HCT116 (cell line): ENCODE measurements around the gene MYOZ2. TPM values are rescaled to one million over a fixed set of nuclear protein-coding genes. Genes with fewer than 3 reads are reported as not detected.

Experiments
- ATAC-seq: fragments of 200-7000 bp; cut with Tn5 transposase; 2 replicates; pipeline ENCODE4 v1.9.1; 2020; ENCODE audit warnings: mild to moderate bottlenecking, moderate library complexity
- Bru-seq: library from RNA; stranded (reverse); fragments of 400-500 nt; gene quantifications from one replicate; lab custom pipeline; 2021; lab: Mats Ljungman, UMichigan
- BruChase-seq, 2 experiments: library from RNA; stranded (reverse); fragments of 400-500 nt; gene quantifications; one replicate each; lab custom pipeline; 2021; lab: Mats Ljungman, UMichigan
- BruUV-seq: library from RNA; stranded (reverse); fragments of 400-500 nt; replicated peaks from 2 replicates; lab custom pipeline; 2021; lab: Mats Ljungman, UMichigan
- CTCF ChIA-PET: fragments of 300-600 bp; sonication (Branson Sonifier 250); formaldehyde crosslinking; loops from one replicate; lab custom pipeline; 2021; ENCODE audit warnings: antibody characterized with exemption; lab: Charles Lee
- POLR2A ChIA-PET: fragments of 300-600, 350-600 bp; sonication (Branson Sonifier 250); formaldehyde crosslinking; loops from one replicate; lab custom pipeline; 2021; ENCODE audit warnings: antibody characterized with exemption; lab: Charles Lee
- RAD21 ChIA-PET, 2 experiments: fragments of 300-600 bp; sonication (Branson Sonifier 250); formaldehyde crosslinking; loops; one replicate each; lab custom pipeline; 2023; ENCODE audit warnings: low total read pairs in 2 of 2; ENCODE audit not compliant: uncharacterized antibody in 2 of 2, unreplicated experiment in 2 of 2, low non-redundant PET in 1 of 2; lab: Charles Lee
- DNase-seq: peaks from one replicate; pipeline ENCODE4 v3.0.0-alpha.2; 2010; ENCODE audit warnings: low read depth, low spot score
- H2AFZ ChIP-seq: fragments of 200-600 bp; shearing (Covaris generic), sonication (generic); 2 replicates; pipeline ENCODE4 v1.6.1; 2017; ENCODE audit warnings: low read depth, mixed run types, mixed read lengths, antibody characterized with exemption, low read length; ENCODE audit not compliant: poor library complexity, severe bottlenecking
- H3K27ac ChIP-seq: 2 replicates; pipeline ENCODE4 v1.5.1; 2012; ENCODE audit warnings: low read depth, low read length
- H3K27me3 ChIP-seq: fragments of 200-600 bp; sonication (generic); 2 replicates; pipeline ENCODE4 v1.6.1; 2016; ENCODE audit warnings: mixed run types, low read length, mixed read lengths; ENCODE audit not compliant: insufficient read depth
- H3K36me3 ChIP-seq, 2 experiments: fragments of 200-500 bp in 1 of 2; fragments of 200-600 bp in 1 of 2; sonication (Bioruptor generic) in 1 of 2; sonication (generic) in 1 of 2; 2 replicates each; pipeline versions ENCODE4 v1.5.1 to v1.6.1; 2014 to 2016; ENCODE audit warnings: low read length in 2 of 2, inconsistent platforms in 1 of 2, mixed read lengths in 1 of 2, mixed run types in 1 of 2; ENCODE audit not compliant: insufficient read depth in 2 of 2, control insufficient read depth in 1 of 2
- H3K4me1 ChIP-seq, 2 experiments: fragments of 200-600 bp in 1 of 2; sonication (generic) in 1 of 2; 2 replicates each; pipeline versions ENCODE4 v1.5.1 to v1.6.1; 2012 to 2017; ENCODE audit warnings: low read length in 2 of 2, inconsistent platforms in 1 of 2, mild to moderate bottlenecking in 1 of 2, mixed read lengths in 1 of 2, mixed run types in 1 of 2, moderate library complexity in 1 of 2; ENCODE audit not compliant: insufficient read depth in 2 of 2, control insufficient read depth in 1 of 2
- H3K4me2 ChIP-seq: fragments of 200-600 bp; sonication (generic); 2 replicates; pipeline ENCODE4 v1.6.1; 2017; ENCODE audit warnings: mixed run types, low read length, mixed read lengths
- H3K4me3 ChIP-seq, 2 experiments: fragments of 200-600 bp in 1 of 2; sonication (generic) in 1 of 2; replicated peaks in 1 of 2; 2 replicates each; pipeline ENCODE4 v1.5.1; 2011 to 2016; ENCODE audit warnings: low read length in 2 of 2, control low read depth in 1 of 2, low read depth in 1 of 2, mild to moderate bottlenecking in 1 of 2, mixed read lengths in 1 of 2, mixed run types in 1 of 2
- H3K79me2 ChIP-seq: fragments of 200-600 bp; sonication (generic); 2 replicates; pipeline ENCODE4 v1.6.1; 2017; ENCODE audit warnings: mild to moderate bottlenecking, mixed run types, low read length, moderate library complexity, mixed read lengths; ENCODE audit not compliant: insufficient read depth
- H3K9ac ChIP-seq: fragments of 200-600 bp; sonication (generic); 2 replicates; pipeline ENCODE4 v1.6.1; 2016; ENCODE audit warnings: low read length, mixed read lengths
- H3K9me2 ChIP-seq: fragments of 200-600 bp; sonication (generic), shearing (Covaris generic); 2 replicates; pipeline ENCODE4 v1.6.1; 2017; ENCODE audit warnings: mixed run types, mild to moderate bottlenecking, moderate library complexity; ENCODE audit not compliant: insufficient read depth
- H3K9me3 ChIP-seq, 2 experiments: fragments of 200-500 bp in 1 of 2; fragments of 200-600 bp in 1 of 2; sonication (Bioruptor generic) in 1 of 2; sonication (generic) in 1 of 2; 2 replicates each; pipeline ENCODE4 v1.6.1; 2014 to 2017; ENCODE audit warnings: low read length in 2 of 2, mixed read lengths in 2 of 2, inconsistent platforms in 1 of 2, low read depth in 1 of 2, mild to moderate bottlenecking in 1 of 2, mixed run types in 1 of 2, moderate library complexity in 1 of 2; ENCODE audit not compliant: control insufficient read depth in 1 of 2, insufficient read depth in 1 of 2
- H4K20me1 ChIP-seq: fragments of 200-600 bp; sonication (generic), shearing (Covaris generic); 2 replicates; pipeline ENCODE4 v1.6.1; 2017; ENCODE audit warnings: mixed run types, mild to moderate bottlenecking, moderate library complexity; ENCODE audit not compliant: insufficient read depth
- CBX3 ChIP-seq: IDR thresholded peaks from 2 replicates; pipeline ENCODE4 v1.6.1; 2012; ENCODE audit warnings: low read depth
- EGR1 ChIP-seq: IDR thresholded peaks from 2 replicates; pipeline ENCODE4 v1.6.1; 2012; ENCODE audit warnings: low read depth
- EZH2phosphoT487 ChIP-seq: fragments of 200-600 bp; IDR thresholded peaks from 2 replicates; pipeline ENCODE4 v1.6.1; 2018; ENCODE audit warnings: antibody characterized with exemption, borderline replicate concordance
- FOSL1 ChIP-seq: IDR thresholded peaks from 2 replicates; pipeline ENCODE4 v1.6.1; 2012; ENCODE audit warnings: low read depth
- JUND ChIP-seq: IDR thresholded peaks from 2 replicates; pipeline ENCODE4 v1.6.1; 2012
- POLR2A ChIP-seq: IDR thresholded peaks from 2 replicates; pipeline ENCODE4 v1.7.0; 2011; ENCODE audit warnings: borderline replicate concordance; ENCODE audit not compliant: insufficient read depth, insufficient read length; ENCODE audit errors: extremely low read depth
- POLR2AphosphoS5 ChIP-seq: IDR thresholded peaks from 2 replicates; pipeline ENCODE4 v1.6.1; 2011; ENCODE audit warnings: mild to moderate bottlenecking, low read depth, low read length, moderate library complexity
- RAD21 ChIP-seq: IDR thresholded peaks from 2 replicates; pipeline ENCODE4 v1.6.1; 2012; ENCODE audit warnings: low read depth, mild to moderate bottlenecking
- SP1 ChIP-seq: IDR thresholded peaks from 2 replicates; pipeline ENCODE4 v1.6.1; 2012; ENCODE audit warnings: low read depth
- SRF ChIP-seq: IDR thresholded peaks from 2 replicates; pipeline ENCODE4 v1.6.1; 2012; ENCODE audit warnings: low read depth
- ZFX ChIP-seq: fragments of 450-650 bp; IDR thresholded peaks from 2 replicates; pipeline ENCODE4 v1.6.1; 2017
- intact Hi-C: fragments of 100-400 bp; cut with micrococcal nuclease; formaldehyde crosslinking; loops from 2 replicates; pipeline ENCODE4 v1.10.0; 2022
- long read RNA-seq: library from polyadenylated mRNA; unstranded; transcript quantifications from one replicate; pipeline ENCODE4 v2.0.0, GENCODE V29; 2021; ENCODE audit not compliant: unreplicated experiment
- polyA plus RNA-seq: library from polyadenylated mRNA; unstranded; fragments of >200 nt; gene quantifications from 2 replicates; pipeline ENCODE4 v1.2.1, GENCODE V29; 2012; ENCODE audit warnings: missing spikeins
- total RNA-seq: library from RNA; stranded (reverse); gene quantifications from one replicate; pipeline ENCODE4 v1.2.1, GENCODE V29; 2021; ENCODE audit not compliant: unreplicated experiment
- TF ChIP-seq, protein P1 (sequence below): IDR thresholded peaks from 2 replicates; pipeline ENCODE4 v1.6.1; 2012; ENCODE audit warnings: low read depth
- TF ChIP-seq, protein P2 (sequence below), 3 experiments: fragments of 200-600 bp in 1 of 3; sonication (generic) in 1 of 3; IDR thresholded peaks in 2 of 3; conservative IDR thresholded peaks in 1 of 3; 2 replicates each; pipeline ENCODE4 v1.5.1; 2012 to 2017; ENCODE audit warnings: low read depth in 2 of 3, low read length in 2 of 3, antibody characterized with exemption in 1 of 3, borderline replicate concordance in 1 of 3, control low read depth in 1 of 3, mild to moderate bottlenecking in 1 of 3, mixed read lengths in 1 of 3, mixed run types in 1 of 3, moderate library complexity in 1 of 3; ENCODE audit not compliant: insufficient read depth in 1 of 3
- TF ChIP-seq, protein P3 (sequence below): IDR thresholded peaks from 2 replicates; pipeline ENCODE4 v1.6.1; 2012

Gene MYOZ2
- total RNA-seq = not detected
- not detected in 2 replicates for polyA plus RNA-seq
- percentile 6 among the genes with signal in this experiment for Bru-seq, nascent RNA
- BruChase-seq, experiment 1, labeled RNA remaining after a 6-hour chase = percentile 4 among the genes with signal in this experiment
- BruChase-seq, experiment 2, labeled RNA remaining after a 2-hour chase = percentile 5 among the genes with signal in this experiment
- long read RNA-seq = 0 reads

DNA sequence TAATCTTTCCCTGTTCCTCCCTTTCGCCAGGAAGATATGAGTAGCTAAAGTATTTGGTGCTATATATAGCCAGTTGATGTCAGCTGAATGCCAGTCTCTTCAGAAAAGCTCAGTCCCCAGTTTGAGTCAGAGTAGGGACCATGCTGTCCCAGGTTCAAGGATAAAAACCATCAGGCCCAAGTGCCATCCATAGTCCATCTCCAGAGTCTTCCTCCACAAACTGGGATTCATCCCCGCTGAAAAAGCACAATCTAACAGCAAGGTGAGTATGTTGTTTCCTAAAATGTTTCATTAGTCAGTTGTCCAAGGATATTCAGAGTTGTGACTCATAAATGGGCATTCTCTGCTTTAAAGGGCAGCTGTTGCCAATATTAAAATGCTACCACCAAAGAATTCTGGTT, at the start of gene MYOZ2:
Gene MYOZ2 (plus strand): TSS at position 112 of the 401 bp plus-strand sequence. CDS start 694 bp downstream, outside the sequence.
- Histone ChIP-seq H3K4me1 (peaks cover 0 to 6% of the 10 kb centered on the region in 2 experiments; a peak in 1 of 4 replicates), H3K4me3 (no peak within 1 kb of the TSS), H3K9ac (no peak within 1 kb of the TSS), H2AFZ (no peak within 1 kb of the TSS), H3K9me3 (no peaks in the 10 kb centered on the region), H3K27ac (no peak within 1 kb of the TSS), H3K36me3 (no peaks in the 10 kb centered on the region), H3K9me2 (no peaks in the 10 kb centered on the region), H3K27me3 (no peaks in the 10 kb centered on the region), H3K4me2 (no peak within 1 kb of the TSS), H3K79me2 (no peaks in the 10 kb centered on the region), H4K20me1 (no peaks in the 10 kb centered on the region)
- DNase-seq (no peak), ATAC-seq (no peak)
- POLR2A ChIA-PET = no interaction called here
- no TSS peak for BruUV-seq
- TF ChIP-seq CBX3 = no peak
- no peak for TF ChIP-seq SRF
- TF ChIP-seq ZFX = no peak
- TF ChIP-seq JUND = no peak
- intact Hi-C loops = no loop called here
- RAD21 ChIA-PET = no interaction called here
- CTCF ChIA-PET = no interaction called here

DNA sequence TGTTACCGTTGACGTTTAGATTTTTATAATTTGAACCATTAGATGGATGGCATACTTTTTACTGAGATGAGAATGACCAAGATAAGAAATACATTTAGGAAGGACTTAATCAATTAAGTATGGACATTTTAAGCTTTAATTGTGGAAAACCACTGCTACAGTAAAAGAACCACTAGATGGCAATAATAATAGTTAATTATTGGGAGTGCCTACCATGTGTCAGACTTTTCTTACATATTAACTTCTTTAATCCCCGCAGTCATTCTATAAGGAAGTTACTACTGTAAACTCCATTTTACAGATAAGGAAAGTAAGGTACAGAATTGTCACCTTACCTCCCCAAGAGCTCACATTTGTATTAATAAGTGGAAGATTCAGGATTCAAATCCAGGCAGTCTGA, 48.5 kb upstream of the MYOZ2 start:
- POLR2A ChIA-PET = interaction anchor here (1.3 to 1.8 kb wide), 2 partner anchors 16 to 126 kb away, joined by 6 read pairs; partner anchors contain the start of gene USP53
- H3K27ac ChIP-seq = no peak overlapping the region
- RAD21 ChIA-PET = no interaction called here
- H3K4me1 ChIP-seq = no peaks in the 10 kb centered on the region
- no peaks in the 10 kb centered on the region for H3K27me3 ChIP-seq
- peak overlapping the region; percentile 66 for H2AFZ ChIP-seq
- no peaks in the 10 kb centered on the region for H3K9me2 ChIP-seq
- ATAC-seq = no peak
- H3K4me2 ChIP-seq = no peak overlapping the region
- intact Hi-C loops = loop anchor here (5.0 kb wide), 1 partner anchor 200 kb away; no protein-coding TSS in a partner anchor
- DNase-seq = no peak
- H3K9me3 ChIP-seq = no peaks in the 10 kb centered on the region
- BruUV-seq = no TSS peak
- H3K4me3 ChIP-seq = no peak overlapping the region
- no peaks in the 10 kb centered on the region for H3K79me2 ChIP-seq
- no peak for TF ChIP-seq EZH2phosphoT487
- TF ChIP-seq RAD21 = peak; percentile 57
- TF ChIP-seq, protein P1, sequence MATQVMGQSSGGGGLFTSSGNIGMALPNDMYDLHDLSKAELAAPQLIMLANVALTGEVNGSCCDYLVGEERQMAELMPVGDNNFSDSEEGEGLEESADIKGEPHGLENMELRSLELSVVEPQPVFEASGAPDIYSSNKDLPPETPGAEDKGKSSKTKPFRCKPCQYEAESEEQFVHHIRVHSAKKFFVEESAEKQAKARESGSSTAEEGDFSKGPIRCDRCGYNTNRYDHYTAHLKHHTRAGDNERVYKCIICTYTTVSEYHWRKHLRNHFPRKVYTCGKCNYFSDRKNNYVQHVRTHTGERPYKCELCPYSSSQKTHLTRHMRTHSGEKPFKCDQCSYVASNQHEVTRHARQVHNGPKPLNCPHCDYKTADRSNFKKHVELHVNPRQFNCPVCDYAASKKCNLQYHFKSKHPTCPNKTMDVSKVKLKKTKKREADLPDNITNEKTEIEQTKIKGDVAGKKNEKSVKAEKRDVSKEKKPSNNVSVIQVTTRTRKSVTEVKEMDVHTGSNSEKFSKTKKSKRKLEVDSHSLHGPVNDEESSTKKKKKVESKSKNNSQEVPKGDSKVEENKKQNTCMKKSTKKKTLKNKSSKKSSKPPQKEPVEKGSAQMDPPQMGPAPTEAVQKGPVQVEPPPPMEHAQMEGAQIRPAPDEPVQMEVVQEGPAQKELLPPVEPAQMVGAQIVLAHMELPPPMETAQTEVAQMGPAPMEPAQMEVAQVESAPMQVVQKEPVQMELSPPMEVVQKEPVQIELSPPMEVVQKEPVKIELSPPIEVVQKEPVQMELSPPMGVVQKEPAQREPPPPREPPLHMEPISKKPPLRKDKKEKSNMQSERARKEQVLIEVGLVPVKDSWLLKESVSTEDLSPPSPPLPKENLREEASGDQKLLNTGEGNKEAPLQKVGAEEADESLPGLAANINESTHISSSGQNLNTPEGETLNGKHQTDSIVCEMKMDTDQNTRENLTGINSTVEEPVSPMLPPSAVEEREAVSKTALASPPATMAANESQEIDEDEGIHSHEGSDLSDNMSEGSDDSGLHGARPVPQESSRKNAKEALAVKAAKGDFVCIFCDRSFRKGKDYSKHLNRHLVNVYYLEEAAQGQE = no peak
- TF ChIP-seq, protein P2, sequence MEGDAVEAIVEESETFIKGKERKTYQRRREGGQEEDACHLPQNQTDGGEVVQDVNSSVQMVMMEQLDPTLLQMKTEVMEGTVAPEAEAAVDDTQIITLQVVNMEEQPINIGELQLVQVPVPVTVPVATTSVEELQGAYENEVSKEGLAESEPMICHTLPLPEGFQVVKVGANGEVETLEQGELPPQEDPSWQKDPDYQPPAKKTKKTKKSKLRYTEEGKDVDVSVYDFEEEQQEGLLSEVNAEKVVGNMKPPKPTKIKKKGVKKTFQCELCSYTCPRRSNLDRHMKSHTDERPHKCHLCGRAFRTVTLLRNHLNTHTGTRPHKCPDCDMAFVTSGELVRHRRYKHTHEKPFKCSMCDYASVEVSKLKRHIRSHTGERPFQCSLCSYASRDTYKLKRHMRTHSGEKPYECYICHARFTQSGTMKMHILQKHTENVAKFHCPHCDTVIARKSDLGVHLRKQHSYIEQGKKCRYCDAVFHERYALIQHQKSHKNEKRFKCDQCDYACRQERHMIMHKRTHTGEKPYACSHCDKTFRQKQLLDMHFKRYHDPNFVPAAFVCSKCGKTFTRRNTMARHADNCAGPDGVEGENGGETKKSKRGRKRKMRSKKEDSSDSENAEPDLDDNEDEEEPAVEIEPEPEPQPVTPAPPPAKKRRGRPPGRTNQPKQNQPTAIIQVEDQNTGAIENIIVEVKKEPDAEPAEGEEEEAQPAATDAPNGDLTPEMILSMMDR (IDR thresholded peaks at IDR 0.05 in 2 of 3, conservative IDR thresholded peaks at IDR 0.05 in 1 of 3; ENCODE audit: borderline replicate concordance in 1 of 3, insufficient read depth in 1 of 3, low read depth in 2 of 3, low read length in 2 of 3) = peak; percentile 13 to 38 (median 19); a peak in 3 of 6 replicates
- no peak for TF ChIP-seq POLR2A
- TF ChIP-seq FOSL1 = no peak
- TF ChIP-seq, protein P3, sequence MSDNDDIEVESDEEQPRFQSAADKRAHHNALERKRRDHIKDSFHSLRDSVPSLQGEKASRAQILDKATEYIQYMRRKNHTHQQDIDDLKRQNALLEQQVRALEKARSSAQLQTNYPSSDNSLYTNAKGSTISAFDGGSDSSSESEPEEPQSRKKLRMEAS = no peak
- TF ChIP-seq SP1 = no peak
- TF ChIP-seq SRF = no peak
- no peak for TF ChIP-seq EGR1
- no peak for TF ChIP-seq POLR2AphosphoS5
- TF ChIP-seq CBX3 = no peak
- no peak overlapping the region for H3K9ac ChIP-seq
- H4K20me1 ChIP-seq = no peaks in the 10 kb centered on the region
- H3K36me3 ChIP-seq = no peaks in the 10 kb centered on the region
- CTCF ChIA-PET = interaction anchor here (0.6 to 1.8 kb wide), 7 partner anchors 9 to 126 kb away, joined by 3 to 10 read pairs (median 4); partner anchors contain the start of gene USP53
